ENCODE measurements around the gene MAST4. TPM values are rescaled to one million over a fixed set of nuclear protein-coding genes. Genes with fewer than 3 reads are reported as not detected.

The MAST4 gene
- total RNA-seq, 2 experiments from 2014 or later: 1.3 to 21.9 TPM

GRCh38 chr5:67028941-67029340, 432.7 kb downstream of the MAST4 start:
- Histone ChIP-seq H3K9me2 (ENCODE audit: insufficient read depth, low read length) (no peaks in the 10 kb centered on the region), H3K36me3 (ENCODE audit: insufficient read depth, low read length) (no peaks in the 10 kb centered on the region), H2AFZ (ENCODE audit: low read length) (no peak overlapping the region), H3K79me2 (ENCODE audit: insufficient read depth, low read depth, low read length) (no peaks in the 10 kb centered on the region), H4K20me1 (ENCODE audit: insufficient read depth, low read length) (no peaks in the 10 kb centered on the region), H3K4me1 (ENCODE audit: insufficient read depth, low read length, poor library complexity, severe bottlenecking) (no peaks in the 10 kb centered on the region), H3K27ac (ENCODE audit: low read depth, low read length, poor library complexity, severe bottlenecking) (no peak overlapping the region), H3K4me2 (ENCODE audit: low read length) (no peak overlapping the region), H3K9me3 (ENCODE audit: low read length) (no peaks in the 10 kb centered on the region), H3K4me3 (ENCODE audit: low read depth, low read length, poor library complexity, severe bottlenecking) (no peak overlapping the region)
- ChIA-PET CTCF (ENCODE audit: unreplicated experiment) (no interaction called here), POLR2A (no interaction called here)
- no peak for DNase-seq (ENCODE audit: low spot score)
- no peak for TF ChIP-seq EZH2phosphoT487 (IDR thresholded peaks at IDR 0.05; ENCODE audit: borderline replicate concordance, low read depth, low read length)
- intact Hi-C loops (cut with micrococcal nuclease; ENCODE audit: unreplicated experiment): no loop called here
- BruUV-seq (replicated peaks): no TSS peak

DNA sequence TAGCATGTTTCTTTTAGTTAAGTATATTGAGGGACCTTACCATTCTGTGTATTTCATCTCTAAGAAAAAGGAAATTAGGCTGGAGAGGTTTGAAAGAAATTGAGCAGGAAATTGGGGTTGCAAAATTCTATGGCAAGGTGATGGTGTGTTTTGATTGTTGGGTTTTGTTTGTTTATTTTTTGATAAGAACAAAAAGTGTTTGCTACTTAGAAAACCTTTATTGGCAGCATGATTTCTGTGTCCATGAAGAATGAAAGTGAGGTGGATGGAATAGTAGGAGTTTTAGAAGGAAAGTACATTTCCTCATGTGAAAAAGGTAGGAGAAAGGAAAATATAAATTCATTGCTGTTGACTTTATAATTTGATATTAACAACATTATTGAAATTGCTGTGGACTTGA, 433.3 kb downstream of the MAST4 start:
- ChIA-PET POLR2A (no interaction called here), CTCF (ENCODE audit: unreplicated experiment) (no interaction called here)
- BruUV-seq (replicated peaks): no TSS peak
- H3K27ac ChIP-seq (ENCODE audit: low read depth, low read length, poor library complexity, severe bottlenecking): no peak overlapping the region
- no peaks in the 10 kb centered on the region for H4K20me1 ChIP-seq (ENCODE audit: insufficient read depth, low read length)
- no peaks in the 10 kb centered on the region for H3K9me2 ChIP-seq (ENCODE audit: insufficient read depth, low read length)
- no peaks in the 10 kb centered on the region for H3K9me3 ChIP-seq (ENCODE audit: low read length)
- DNase-seq (ENCODE audit: low spot score): no peak
- no peaks in the 10 kb centered on the region for H3K79me2 ChIP-seq (ENCODE audit: insufficient read depth, low read depth, low read length)
- H3K4me2 ChIP-seq (ENCODE audit: low read length): no peak overlapping the region
- no peaks in the 10 kb centered on the region for H3K4me1 ChIP-seq (ENCODE audit: insufficient read depth, low read length, poor library complexity, severe bottlenecking)
- no peaks in the 10 kb centered on the region for H3K36me3 ChIP-seq (ENCODE audit: insufficient read depth, low read length)
- no peak for TF ChIP-seq CTCF (conservative IDR thresholded peaks at IDR 0.05; ENCODE audit: low read length)
- intact Hi-C loops (cut with micrococcal nuclease; ENCODE audit: unreplicated experiment): no loop called here
- no peak overlapping the region for H3K4me3 ChIP-seq (ENCODE audit: low read depth, low read length, poor library complexity, severe bottlenecking)
- no peak overlapping the region for H2AFZ ChIP-seq (ENCODE audit: low read length)

DNA sequence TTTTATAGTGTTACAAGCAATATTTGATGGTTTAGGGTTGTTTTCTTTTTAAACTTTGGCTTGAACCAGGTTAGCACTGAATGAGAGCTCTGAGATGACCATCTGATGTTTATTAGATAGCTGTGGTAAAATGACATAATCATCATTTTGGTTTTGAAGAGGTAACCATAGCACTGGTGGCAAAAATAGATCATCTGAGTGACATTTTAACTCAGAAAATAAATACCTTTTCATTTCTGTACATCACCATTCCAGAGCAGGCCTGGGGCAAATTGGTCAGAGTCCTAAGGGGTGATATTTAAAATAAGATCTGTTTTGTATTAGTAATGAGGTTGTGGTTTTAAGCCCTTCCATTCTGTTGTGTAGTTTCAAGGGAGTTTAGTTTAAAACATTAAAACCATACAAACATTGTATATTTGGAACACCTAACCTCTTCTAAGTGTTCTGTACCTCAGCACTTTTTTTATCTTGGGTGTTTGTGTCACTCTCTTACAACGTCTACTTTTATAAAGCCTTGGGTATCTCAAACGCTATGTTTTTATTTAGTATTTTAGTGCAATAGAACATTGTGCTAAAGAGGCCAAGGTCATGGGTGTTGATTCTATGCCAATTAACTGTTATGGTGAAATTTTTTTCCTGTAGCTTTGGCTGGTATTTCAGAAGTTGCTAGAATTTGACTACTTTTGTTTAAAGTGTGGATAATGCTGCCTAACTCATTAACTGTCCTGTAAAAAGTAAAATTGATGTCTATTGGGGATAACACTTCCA, 434.3 kb downstream of the MAST4 start:
- H3K9me3 ChIP-seq (ENCODE audit: low read length): no peaks in the 10 kb centered on the region
- POLR2A ChIA-PET: no interaction called here
- no peak overlapping the region for H3K27ac ChIP-seq (ENCODE audit: low read depth, low read length, poor library complexity, severe bottlenecking)
- TF ChIP-seq EZH2phosphoT487 (IDR thresholded peaks at IDR 0.05; ENCODE audit: borderline replicate concordance, low read depth, low read length): no peak
- H3K36me3 ChIP-seq (ENCODE audit: insufficient read depth, low read length): no peaks in the 10 kb centered on the region
- no peak overlapping the region for H3K4me3 ChIP-seq (ENCODE audit: low read depth, low read length, poor library complexity, severe bottlenecking)
- H3K9me2 ChIP-seq (ENCODE audit: insufficient read depth, low read length): no peaks in the 10 kb centered on the region
- no peaks in the 10 kb centered on the region for H3K4me1 ChIP-seq (ENCODE audit: insufficient read depth, low read length, poor library complexity, severe bottlenecking)
- BruUV-seq (replicated peaks): no TSS peak
- no peak overlapping the region for H2AFZ ChIP-seq (ENCODE audit: low read length)
- no peak for DNase-seq (ENCODE audit: low spot score)
- H4K20me1 ChIP-seq (ENCODE audit: insufficient read depth, low read length): no peaks in the 10 kb centered on the region
- CTCF ChIA-PET (ENCODE audit: unreplicated experiment): no interaction called here
- H3K79me2 ChIP-seq (ENCODE audit: insufficient read depth, low read depth, low read length): no peaks in the 10 kb centered on the region
- intact Hi-C loops (cut with micrococcal nuclease; ENCODE audit: unreplicated experiment): no loop called here
- H3K4me2 ChIP-seq (ENCODE audit: low read length): no peak overlapping the region
